ENCODE measurements around the gene GP1BB.
A peak's percentile ranks its signal among the peaks of the same experiment; 100 is the strongest.

- TF ChIP-seq, protein P1, sequence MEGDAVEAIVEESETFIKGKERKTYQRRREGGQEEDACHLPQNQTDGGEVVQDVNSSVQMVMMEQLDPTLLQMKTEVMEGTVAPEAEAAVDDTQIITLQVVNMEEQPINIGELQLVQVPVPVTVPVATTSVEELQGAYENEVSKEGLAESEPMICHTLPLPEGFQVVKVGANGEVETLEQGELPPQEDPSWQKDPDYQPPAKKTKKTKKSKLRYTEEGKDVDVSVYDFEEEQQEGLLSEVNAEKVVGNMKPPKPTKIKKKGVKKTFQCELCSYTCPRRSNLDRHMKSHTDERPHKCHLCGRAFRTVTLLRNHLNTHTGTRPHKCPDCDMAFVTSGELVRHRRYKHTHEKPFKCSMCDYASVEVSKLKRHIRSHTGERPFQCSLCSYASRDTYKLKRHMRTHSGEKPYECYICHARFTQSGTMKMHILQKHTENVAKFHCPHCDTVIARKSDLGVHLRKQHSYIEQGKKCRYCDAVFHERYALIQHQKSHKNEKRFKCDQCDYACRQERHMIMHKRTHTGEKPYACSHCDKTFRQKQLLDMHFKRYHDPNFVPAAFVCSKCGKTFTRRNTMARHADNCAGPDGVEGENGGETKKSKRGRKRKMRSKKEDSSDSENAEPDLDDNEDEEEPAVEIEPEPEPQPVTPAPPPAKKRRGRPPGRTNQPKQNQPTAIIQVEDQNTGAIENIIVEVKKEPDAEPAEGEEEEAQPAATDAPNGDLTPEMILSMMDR (IDR thresholded peaks at IDR 0.05) = peak; percentile 63 to 73 (median 68)
- no peak for TF ChIP-seq POLR2A (IDR thresholded peaks at IDR 0.05)
Measured at GRCh38 chr22:19679522-19680101, 43.7 kb upstream of the GP1BB start.
